ENCODE data around the gene PALLD. TPM values are rescaled to one million over a fixed set of nuclear protein-coding genes. Genes with fewer than 3 reads are reported as not detected.

Gene PALLD
- total RNA-seq, 1 donor from 2014 or later: 85.7 TPM

- peaks cover 50% of the 10 kb centered on the region for H3K36me3 Mint-ChIP-seq
- H3K4me2 ChIP-seq: no peak overlapping the region
- peaks cover 16% of the 10 kb centered on the region for H3K9me3 Mint-ChIP-seq
- H3K27ac Mint-ChIP-seq: peak overlapping the region; percentile 18
- H3K27ac ChIP-seq: no peak overlapping the region
- TF ChIP-seq EZH2 (IDR thresholded peaks at IDR 0.05) (no peak), CTCF (IDR thresholded peaks at IDR 0.05) (no peak), EZH2phosphoT487 (IDR thresholded peaks at IDR 0.05) (no peak)
- H3K4me3 ChIP-seq: no peak overlapping the region
- H3K9me3 ChIP-seq (ENCODE audit: low read depth): no peaks in the 10 kb centered on the region
- peaks cover 27% of the 10 kb centered on the region for H3K4me1 ChIP-seq
- H2AFZ ChIP-seq (replicated peaks): no peak overlapping the region
- H3K36me3 ChIP-seq: peaks cover 5% of the 10 kb centered on the region
- no peak for DNase-seq (ENCODE audit: low spot score)
- peaks cover 5% of the 10 kb centered on the region for H3K27me3 Mint-ChIP-seq (ENCODE audit: insufficient read depth, low read depth)
- no peaks in the 10 kb centered on the region for H3F3A ChIP-seq (ENCODE audit: low read depth)
- H3K79me2 ChIP-seq (ENCODE audit: low read depth): peaks cover 91% of the 10 kb centered on the region
- H3K4me3 Mint-ChIP-seq: no peak overlapping the region
- no peak overlapping the region for H3K9ac ChIP-seq
- H3K4me1 Mint-ChIP-seq: peaks cover 36% of the 10 kb centered on the region
- no peaks in the 10 kb centered on the region for H3K27me3 ChIP-seq
- peaks cover 81% of the 10 kb centered on the region for H4K20me1 ChIP-seq (ENCODE audit: low read depth)
Measured at GRCh38 chr4:168835880-168836454, 339.1 kb downstream of the PALLD start.

- H2AFZ ChIP-seq (replicated peaks): no peak overlapping the region
- DNase-seq (ENCODE audit: low spot score): no peak
- no peaks in the 10 kb centered on the region for H3F3A ChIP-seq (ENCODE audit: low read depth)
- H3K27me3 ChIP-seq: no peaks in the 10 kb centered on the region
- Mint-ChIP-seq H3K4me1 (peaks cover 31% of the 10 kb centered on the region), H3K4me3 (no peak overlapping the region), H3K27ac (no peak overlapping the region), H3K9me3 (peaks cover 16% of the 10 kb centered on the region), H3K27me3 (ENCODE audit: insufficient read depth, low read depth) (peaks cover 5% of the 10 kb centered on the region), H3K36me3 (peaks cover 51% of the 10 kb centered on the region)
- no peaks in the 10 kb centered on the region for H3K9me3 ChIP-seq (ENCODE audit: low read depth)
- H3K9ac ChIP-seq: no peak overlapping the region
- H3K27ac ChIP-seq: no peak overlapping the region
- H3K4me1 ChIP-seq: peaks cover 21% of the 10 kb centered on the region
- H3K36me3 ChIP-seq: peaks cover 5% of the 10 kb centered on the region
- no peak overlapping the region for H3K4me3 ChIP-seq
- H4K20me1 ChIP-seq (ENCODE audit: low read depth): peaks cover 87% of the 10 kb centered on the region
- H3K79me2 ChIP-seq (ENCODE audit: low read depth): peaks cover 96% of the 10 kb centered on the region
- no peak overlapping the region for H3K4me2 ChIP-seq
- TF ChIP-seq EZH2phosphoT487 (IDR thresholded peaks at IDR 0.05): no peak
- no peak for TF ChIP-seq EZH2 (IDR thresholded peaks at IDR 0.05)
- no peak for TF ChIP-seq CTCF (IDR thresholded peaks at IDR 0.05)
Measured at GRCh38 chr4:168836490-168836889, 339.6 kb downstream of the PALLD start.

DNA sequence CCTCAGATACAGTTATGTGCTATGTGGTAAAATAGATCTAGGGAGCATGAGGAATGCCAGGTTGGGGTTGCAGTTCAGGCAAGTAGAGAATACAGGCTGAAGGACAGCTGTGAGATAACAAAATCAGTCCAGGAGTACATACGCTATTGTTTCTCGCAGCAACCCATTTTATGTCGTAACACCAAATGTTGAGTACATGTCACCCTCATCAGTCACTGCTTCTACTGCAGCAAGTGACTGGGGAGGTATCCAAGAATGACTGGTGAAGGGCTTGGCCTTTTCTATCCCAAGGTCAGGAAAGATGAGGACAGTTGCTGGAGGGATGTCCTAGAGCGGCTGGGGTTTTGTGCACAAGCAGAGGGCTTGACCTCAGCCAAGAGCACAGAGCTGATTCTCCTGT lies 341.1 kb downstream of the PALLD start:
- Histone ChIP-seq H4K20me1 (ENCODE audit: low read depth) (peaks cover 96% of the 10 kb centered on the region), H3K27ac (no peak overlapping the region), H3K9me3 (ENCODE audit: low read depth) (no peaks in the 10 kb centered on the region), H3K4me2 (no peak overlapping the region), H3K79me2 (ENCODE audit: low read depth) (peaks cover 100% of the 10 kb centered on the region), H3F3A (ENCODE audit: low read depth) (no peaks in the 10 kb centered on the region), H3K4me1 (peaks cover 19% of the 10 kb centered on the region), H3K27me3 (no peaks in the 10 kb centered on the region), H3K9ac (no peak overlapping the region), H2AFZ (replicated peaks) (no peak overlapping the region), H3K36me3 (peaks cover 5% of the 10 kb centered on the region), H3K4me3 (no peak overlapping the region)
- Mint-ChIP-seq H3K9me3 (peaks cover 16% of the 10 kb centered on the region), H3K4me3 (peak overlapping the region; percentile 42), H3K36me3 (peaks cover 63% of the 10 kb centered on the region), H3K27me3 (ENCODE audit: insufficient read depth, low read depth) (peaks cover 5% of the 10 kb centered on the region), H3K4me1 (peaks cover 28% of the 10 kb centered on the region), H3K27ac (peak overlapping the region; percentile 65)
- TF ChIP-seq EZH2 (IDR thresholded peaks at IDR 0.05): no peak
- no peak for TF ChIP-seq EZH2phosphoT487 (IDR thresholded peaks at IDR 0.05)
- TF ChIP-seq CTCF (IDR thresholded peaks at IDR 0.05): no peak
- no peak for DNase-seq (ENCODE audit: low spot score)
